Middle frontal gyrus (tissue), 1 donor: ENCODE measurements around the gene PPP2R2D.
A peak's percentile ranks its signal among the peaks of the same experiment; 100 is the strongest.
"Not testable (repeated sequence)": the region's sequence is repeated elsewhere in the genome, so short reads cannot be mapped to it uniquely, and the experiment has no call there.

ENCODE experiments used
- DNase-seq: peaks from one replicate; pipeline ENCODE4 v3.0.0-alpha.2; 2015; ENCODE audit warnings: low spot score; ENCODE audit errors: extremely low spot score

Gene PPP2R2D

DNA sequence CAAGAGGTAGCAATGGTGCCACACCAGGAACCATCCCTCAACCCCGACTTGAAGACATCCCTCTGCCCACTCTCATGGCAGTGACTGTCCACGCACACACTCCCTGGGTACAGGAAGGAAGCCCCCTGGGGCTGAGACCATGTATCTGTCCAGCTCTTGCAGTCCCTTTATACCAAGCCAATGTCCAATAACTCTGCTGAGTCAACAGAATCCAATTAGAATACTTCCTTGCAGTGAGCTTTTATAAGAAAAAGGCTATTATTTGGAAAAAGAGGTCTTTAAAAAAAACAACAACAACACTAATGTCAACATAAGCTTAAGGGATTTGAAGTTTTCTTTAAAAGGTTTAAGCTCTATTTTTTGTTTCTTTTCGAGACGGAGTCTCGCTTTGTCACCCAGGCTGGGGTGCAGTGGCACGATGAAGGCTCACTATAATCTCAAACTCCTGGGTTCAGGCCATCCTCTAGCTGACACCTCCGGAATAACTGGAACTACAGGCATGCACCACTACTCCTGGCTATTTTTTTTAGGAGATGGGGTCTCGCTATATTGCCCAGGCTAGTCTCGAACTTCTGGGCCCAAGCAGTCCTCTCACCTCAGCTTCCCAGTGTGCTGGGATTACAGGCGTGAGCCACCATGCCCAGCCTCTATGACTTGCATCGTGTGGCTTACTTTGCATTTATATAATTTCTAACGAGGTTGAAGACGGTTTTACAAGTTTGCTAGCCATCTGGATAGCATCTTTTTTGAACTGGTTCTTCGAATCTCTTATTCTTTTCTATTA lies 73.4 kb downstream of the PPP2R2D start:
- no peak for DNase-seq

DNA sequence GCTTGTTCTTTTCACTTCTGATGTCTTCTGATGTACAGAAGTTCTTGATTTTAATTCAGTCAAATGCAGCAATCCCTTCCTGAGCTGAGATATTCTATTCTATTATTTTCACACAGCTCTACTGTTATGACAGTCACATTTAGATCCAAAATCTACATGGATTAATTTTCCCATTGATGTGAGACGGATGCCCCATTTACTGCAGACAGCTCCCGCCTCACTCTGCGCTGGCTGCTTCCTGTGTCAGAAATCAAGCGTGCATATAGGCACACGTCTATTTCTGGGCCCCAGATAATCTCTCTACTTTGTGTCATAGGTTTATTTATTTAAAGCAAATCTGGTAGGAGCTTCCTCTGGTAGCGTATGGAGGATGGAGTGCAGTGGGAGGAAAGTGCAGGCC lies 74.2 kb downstream of the PPP2R2D start:
- no peak for DNase-seq

DNA sequence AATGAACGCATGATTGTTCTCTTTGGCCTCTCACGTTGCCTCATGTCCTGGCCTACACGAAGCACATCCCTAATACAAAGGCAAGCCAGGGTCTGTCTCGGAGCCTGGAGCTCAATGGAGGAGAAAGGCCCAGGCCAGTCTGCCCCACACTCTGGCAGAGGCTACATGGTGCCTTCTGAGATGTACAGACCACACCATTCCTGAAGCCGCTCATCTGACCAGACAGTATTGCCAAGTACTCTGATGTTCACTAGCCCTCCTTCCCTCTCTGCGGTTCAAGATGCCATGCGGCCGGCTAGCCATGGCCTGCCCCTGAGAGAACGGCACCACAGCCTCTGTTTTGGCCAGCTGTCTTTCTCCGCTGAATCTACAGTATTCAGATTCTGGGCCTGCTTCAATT lies 75.0 kb downstream of the PPP2R2D start:
- DNase-seq, result no peak

DNA sequence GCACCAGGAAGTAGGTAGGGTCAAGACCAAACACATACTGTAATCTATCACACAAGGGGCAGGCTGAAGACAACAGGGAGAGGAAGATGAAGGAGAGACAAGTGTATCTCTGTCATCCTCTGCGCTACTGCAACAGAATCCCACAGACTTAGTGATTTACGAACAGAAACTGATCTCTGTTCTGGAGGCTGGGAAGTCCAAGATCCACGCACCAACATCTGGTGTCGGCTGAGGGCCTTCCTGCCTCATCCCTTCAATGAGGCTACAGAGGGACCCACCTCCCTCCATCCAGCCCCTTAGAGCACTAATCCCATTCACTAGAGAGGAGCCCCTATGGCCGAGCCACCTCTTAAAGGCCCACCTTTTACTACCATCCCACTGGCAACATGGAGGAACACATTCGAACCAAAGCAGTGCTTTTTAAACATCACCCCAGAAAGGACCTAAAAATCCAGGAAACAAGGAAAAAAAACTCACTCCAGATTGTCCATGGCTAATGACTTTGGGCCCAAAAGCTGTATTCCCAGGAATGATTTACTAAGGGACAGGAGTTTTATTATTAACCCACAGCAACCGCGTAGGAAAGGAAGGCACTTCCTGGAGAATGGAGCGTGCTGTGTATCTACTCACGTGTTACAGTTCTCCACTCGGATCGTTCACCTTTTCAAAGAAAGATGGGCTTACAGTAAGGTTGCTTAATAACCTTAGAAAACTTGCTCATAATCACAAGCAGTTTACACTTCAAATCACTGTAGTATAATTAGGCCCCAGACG lies 76.7 kb downstream of the PPP2R2D start:
- DNase-seq, result no peak

DNA sequence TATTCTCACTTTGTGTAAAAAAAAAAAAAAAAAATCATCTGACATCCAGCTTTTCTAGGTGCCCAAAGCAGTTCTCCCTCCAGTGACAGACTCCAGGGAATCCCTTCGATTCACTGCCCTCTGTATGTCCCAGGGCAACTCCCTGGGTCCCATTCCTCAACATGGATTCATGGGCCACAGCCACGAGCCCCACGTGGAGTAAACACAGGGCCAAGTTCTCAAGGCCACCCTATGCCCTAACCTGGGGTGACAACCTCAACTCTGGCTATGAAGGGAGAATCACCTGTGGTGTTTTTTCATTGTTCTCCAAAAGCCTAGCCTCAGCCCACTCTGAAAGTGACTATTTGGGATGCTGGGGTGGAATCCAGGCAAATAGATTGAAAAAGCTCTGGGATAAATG lies 77.6 kb downstream of the PPP2R2D start:
- no peak for DNase-seq

DNA sequence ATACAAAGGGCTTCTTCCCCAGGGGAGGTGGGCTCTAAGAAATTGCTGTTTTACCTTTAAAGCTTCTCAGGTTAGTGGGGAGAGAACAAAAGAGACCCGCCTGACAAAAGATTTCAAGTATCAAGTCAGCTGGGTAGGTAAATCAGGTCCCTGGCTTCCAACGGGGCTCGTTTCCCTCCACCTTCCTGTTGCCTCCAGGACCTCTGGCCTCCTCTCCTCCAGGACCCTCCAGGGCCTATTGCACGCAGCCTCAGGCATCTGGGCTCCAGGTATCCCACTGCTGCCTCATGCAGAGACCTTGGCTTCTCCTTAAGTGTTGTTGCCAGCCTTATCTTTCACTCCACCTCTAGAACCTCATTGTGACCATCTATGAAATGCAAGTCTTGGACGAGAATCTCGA lies 78.0 kb downstream of the PPP2R2D start:
- DNase-seq, result no peak

DNA sequence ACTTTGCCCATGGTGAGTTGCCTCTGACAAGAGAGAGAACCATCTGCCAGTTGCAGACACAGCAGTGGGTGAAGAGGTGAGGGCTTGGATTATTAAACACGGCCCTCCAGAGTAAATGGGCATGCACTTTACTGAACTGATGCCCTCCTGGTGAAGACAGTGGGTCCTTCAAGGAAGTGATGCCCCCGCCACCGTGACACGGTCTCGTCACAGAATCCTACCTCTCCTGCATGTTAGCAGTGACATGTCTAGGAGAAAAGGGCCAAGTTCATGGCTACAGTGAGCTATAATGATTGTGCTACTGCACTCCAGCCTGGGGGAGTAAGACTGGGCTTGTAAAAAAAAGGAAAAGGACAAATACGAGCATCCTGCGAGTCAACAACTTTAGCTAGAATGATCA lies 78.5 kb downstream of the PPP2R2D start:
- DNase-seq, result no peak

DNA sequence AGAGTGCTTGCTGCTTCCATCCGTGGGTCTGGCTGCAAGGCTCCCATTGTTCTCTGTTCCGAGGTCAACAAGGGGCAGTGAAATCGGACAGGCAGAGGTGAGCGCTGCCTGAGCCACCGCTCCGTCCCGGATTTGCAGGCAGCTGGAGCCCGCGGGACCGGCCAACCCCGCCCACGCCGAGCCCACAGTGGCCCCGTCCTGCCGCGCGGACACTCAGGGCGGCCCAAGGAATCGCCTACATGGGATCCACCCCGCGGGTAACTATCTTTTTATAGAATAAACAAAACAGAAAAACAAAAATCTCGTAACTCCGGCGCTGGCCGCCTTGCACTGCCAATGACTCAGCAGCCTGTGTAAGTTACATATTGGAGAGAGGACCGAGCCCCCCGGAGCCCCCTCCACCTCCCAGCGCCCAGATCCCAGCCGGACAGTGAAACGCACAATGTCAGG lies 79.0 kb downstream of the PPP2R2D start:
- DNase-seq, result no peak

DNA sequence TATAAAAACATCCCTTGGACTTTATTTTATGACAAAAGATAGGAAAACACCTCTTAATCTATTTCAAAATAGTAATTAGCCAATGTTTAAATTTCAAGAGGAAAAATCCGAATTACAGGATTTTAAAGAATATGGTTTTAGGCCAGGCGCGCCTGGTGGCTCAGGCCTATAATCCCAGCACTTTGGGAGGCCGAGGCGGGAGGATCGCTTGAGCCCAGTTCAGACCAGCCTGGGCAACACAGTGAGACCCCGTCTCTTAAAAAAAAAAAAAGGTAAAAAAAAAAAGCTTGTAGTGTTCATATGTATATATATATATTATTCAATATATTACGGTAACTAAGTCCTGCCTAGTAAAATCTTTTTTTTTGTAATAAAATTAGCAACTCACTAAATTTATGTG lies 79.5 kb downstream of the PPP2R2D start:
- DNase-seq, result no peak

DNA sequence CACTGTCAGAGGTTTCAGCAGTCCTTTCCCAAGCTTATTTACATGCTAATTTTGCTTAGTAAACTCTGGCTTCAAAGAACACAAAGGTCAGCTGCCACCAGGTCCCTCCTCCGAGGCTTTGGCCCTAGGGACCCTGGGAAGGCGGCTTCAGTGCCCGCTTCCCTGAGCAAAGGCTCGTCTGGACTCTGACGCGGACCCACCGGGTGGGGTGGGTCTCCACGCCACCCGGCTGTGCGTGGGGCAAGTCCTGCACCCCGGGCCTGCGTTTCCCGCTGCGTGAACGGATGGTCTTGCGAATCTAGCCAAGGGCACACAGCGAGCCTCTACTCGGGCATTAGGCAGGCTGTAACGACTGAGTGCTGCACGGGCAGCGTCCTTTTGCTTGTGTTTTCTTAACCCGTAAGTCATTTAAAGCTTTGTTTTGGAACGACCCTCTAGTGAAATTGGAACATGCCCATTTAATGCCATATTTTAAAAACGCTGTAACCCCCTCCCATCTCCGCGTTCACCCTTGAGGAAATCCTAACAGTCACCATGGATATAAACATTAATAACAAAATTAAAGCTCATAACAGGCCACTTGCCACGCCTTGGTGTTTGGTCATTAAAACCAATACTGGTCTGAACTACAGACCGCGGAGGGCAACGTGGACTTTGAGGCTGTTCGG lies 80.1 kb downstream of the PPP2R2D start:
- DNase-seq, result no peak

DNA sequence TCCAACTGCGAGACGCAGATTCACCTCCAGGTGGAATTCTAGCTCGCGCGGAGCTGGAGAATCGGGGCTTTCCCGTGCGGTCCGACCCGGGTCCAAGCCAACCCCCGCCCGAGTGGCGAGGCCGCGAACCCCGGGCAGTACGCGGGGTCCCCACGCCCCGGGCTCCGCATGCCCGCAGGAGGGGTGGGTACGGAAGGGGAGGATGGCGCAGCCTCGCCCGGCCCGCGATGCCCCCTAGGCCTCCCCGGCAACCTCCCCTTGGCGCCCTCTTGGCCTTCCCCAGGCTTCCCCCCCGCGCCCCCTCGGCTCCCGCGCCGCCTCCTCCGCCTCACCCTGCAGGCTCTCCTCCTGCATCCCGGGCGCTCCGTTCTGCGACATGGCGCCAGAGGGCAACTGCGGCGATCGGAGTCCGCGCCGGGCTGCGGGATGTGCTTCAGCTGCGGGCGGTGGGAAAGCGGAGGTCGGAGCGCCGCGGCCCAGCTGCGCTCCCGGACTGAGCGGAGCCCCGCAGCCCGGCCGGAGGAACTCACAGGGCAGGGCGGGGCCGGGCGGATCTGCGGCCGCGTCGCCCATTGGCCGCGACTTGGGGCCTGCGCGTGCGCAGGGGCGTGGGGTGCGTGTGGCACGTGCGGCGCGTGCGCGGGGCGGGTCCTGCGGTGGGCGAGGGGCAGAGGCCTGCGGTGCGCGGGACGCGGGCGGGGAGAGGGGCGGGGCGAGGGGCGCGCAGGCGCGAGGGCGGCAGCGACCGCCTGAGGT lies 80.8 kb downstream of the PPP2R2D start, which contains the start of gene BNIP3:
TSS of gene BNIP3 (minus strand) at position 495 of the 756 bp plus-strand sequence. CDS start at position 378, 117 bp downstream.
- peak; percentile 83 for DNase-seq

DNA sequence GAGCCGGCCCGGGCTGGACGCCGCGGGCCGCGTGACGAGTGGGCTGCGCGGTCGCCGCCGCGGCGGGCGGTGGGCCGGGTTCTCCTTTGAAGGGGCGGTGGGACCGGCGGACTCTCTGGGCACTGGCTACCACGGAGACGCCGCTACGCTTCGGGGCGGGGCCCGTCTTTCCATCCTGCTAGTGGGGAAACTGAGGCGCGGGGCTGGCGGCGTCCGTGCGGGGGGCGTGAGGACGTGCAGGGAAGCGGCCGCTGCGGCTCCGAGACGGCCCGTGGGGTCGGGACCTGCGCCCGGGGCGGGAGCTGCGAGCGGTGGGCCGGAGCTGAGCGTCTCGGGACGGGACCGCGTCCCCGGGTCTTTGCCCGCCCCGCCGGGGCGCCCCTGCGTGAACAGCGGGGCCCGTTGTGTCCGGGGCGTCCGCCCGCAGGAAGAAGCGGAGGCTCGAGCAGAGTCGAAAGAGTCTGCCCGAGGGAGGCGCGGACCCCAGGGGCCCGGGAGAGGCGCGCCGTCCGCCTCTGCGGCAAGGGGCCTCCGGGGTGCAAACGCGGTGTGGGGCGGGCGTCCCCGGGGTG lies 81.5 kb downstream of the PPP2R2D start:
- DNase-seq, result no peak

DNA sequence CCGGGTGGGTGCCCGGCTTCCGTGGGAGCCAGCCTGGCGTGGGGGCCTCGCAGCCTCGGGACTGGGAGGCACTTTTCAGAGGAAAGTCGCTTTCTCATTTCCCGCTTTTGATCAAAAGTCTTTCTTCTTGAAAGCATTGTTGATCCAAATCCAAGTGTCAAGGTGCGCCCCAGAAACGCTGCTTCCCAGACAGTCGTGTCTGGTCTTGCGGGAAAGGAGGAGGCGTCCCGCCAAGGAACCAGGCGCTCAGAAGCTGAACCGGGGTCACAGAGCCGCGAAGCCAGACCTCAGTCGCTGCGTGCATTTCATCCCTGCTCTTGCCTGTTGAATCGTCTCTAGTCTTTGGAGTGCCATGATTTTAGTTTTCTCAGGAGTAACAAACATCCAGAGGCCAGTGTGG lies 82.0 kb downstream of the PPP2R2D start:
- DNase-seq, result no peak

DNA sequence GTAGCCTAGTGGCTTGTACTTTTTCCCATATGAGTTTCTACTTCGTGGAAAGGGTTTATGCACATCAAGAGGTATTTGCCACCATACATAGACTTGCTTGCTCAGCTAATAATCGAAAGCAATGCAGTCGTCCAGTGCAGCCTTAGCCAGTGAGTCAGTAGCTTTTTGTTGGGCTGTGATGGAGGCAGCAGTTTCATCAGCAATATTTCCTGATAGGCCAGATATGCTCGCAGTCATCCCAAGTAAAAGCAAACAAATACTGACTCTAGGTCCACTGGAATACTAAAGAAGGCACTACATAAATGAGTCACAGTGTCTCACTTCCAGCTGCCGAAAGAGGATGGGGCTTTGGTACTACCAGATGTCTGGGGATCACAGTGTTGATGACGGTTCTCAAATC lies 83.0 kb downstream of the PPP2R2D start:
- DNase-seq, result no peak

DNA sequence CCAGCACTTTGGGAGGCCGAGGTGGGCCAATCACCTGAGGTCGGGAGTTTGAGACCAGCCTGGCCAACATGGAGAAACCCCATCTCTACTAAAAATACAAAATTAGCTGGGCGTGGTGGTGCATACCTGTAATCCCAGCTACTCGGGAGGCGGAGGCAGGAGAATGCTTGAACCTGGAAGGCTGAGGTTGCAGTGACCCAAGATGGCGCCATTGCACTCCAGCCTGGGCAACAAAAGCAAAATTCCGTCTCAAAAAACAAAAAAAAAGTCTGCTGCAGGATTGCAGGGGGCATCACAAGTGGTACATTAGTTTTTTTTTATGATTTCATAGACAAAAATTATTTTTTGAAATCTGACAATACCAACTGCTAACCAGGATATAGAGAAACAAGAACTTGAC lies 86.0 kb downstream of the PPP2R2D start:
- DNase-seq, result not testable (repeated sequence)

DNA sequence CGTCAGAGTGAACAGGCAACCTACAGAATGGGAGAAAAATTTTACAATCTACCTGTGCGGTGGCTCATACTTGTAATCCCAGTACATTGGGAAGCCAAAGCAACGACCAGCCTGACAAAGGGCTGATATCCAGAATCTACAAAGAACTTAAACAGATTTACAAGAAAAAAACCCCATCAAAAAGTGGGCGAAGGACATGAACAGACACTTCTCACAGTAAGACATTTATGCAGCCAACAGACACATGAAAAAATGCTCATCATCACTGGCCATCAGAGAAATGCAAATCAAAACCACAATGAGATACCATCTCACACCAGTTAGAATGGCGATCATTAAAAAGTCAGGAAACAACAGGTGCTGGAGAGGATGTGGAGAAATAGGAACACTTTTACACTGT lies 86.5 kb downstream of the PPP2R2D start:
- not testable (repeated sequence) for DNase-seq

DNA sequence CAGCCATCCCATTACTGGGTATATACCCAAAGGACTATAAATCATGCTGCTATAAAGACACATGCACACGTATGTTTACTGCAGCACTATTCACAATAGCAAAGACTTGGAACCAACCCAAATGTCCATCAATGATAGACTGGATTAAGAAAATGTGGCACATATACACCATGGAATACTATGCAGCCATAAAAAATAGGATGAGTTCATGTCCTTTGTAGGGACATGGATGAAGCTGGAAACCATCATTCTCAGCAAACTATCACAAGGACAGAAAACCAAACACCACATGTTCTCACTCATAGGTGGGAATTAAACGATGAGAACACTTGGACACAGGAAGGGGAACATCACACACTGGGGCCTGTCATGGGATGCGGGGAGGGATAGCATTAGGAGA lies 87.0 kb downstream of the PPP2R2D start:
- DNase-seq, result not testable (repeated sequence)

DNA sequence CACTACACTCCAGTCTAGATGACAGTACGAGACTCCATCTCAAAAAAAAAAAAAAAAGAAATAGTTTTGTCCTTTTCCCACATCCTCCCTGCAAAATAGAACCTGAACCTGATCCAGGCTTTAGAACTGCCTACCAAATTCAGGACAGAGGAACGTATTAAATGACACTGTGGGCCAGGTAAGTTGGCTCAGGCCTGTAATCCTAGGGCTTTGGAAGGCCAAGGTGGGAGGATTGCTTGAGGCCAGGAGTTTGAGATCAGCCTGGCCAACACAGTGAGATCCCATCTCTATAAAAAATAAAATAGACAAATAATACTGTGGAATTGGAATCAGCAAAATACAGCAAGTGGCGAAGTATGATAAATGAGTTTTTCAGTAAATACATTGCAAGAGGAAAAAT lies 90.9 kb downstream of the PPP2R2D start:
- DNase-seq, result no peak

DNA sequence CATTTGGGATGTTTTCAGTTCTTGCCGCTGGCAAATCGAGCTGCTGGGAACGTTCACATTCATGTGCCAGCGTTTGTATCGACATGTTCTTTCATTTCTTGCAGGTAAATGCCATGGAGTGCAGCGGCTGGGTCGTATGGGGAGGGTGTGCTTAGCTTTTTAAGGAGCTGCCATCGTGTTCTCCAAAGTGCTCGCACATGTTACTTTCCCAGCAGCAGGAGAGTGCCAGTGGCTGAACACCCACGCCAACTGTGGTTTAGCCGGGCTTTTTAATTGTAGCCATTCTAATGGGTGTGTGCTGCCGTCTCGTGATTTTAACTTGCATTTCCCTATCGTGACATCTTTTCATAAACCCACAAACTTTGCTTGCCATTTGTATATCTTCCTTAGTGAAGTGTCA lies 92.5 kb downstream of the PPP2R2D start:
- DNase-seq, result no peak

DNA sequence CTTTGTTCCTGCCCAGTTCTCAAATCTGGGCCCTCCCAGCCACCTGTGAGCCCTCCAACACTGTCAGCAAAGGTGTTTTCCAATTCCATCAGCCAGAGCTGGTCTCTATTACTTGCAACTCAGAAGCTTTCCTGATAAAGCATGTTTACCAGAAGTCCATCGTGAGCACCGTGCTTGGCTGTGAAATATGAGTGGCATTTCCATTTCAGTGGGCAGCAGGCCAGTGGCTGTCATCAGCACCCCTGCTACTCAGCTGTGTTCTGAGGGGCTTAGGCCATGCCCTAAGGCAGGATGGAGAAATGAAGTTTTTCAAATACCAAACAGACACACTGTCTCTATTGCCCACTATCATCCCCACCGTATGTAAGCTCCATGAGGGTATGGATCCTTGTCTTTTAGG lies 93.6 kb downstream of the PPP2R2D start:
- DNase-seq, result no peak
